Body of pancreas (tissue), 4 donors: ENCODE results near the gene CMTM7. TPM values are rescaled to one million over a fixed set of nuclear protein-coding genes. Genes with fewer than 3 reads are reported as not detected.

ENCODE experiments used
- ATAC-seq: fragments of 150-250 bp; one replicate; pipeline ENCODE4 v1.9.1; 2016
- DNase-seq, 4 donors: peaks; one replicate each; pipeline ENCODE4 v3.0.0-alpha.2; 2019
- H3K27ac ChIP-seq, 4 donors: fragments of 200-600 bp; sonication (generic); 1 replicate in 3 of 4; 2 replicates in 1 of 4; pipeline versions ENCODE4 v1.5.1 to v1.6.1; 2016 to 2019; ENCODE audit warnings: mild to moderate bottlenecking in 1 of 4, mixed read lengths in 1 of 4, moderate library complexity in 1 of 4
- H3K27me3 ChIP-seq, 2 donors: fragments of 200-600 bp; sonication (generic); one replicate each; pipeline ENCODE4 v1.6.0; 2016; ENCODE audit warnings: mild to moderate bottlenecking in 1 of 2
- H3K36me3 ChIP-seq, 2 donors: fragments of 200-600 bp; sonication (generic); replicated peaks in 1 of 2; 2 replicates each; pipeline ENCODE4 v1.5.1; 2016; ENCODE audit warnings: low read depth in 2 of 2; ENCODE audit not compliant: insufficient read depth in 1 of 2
- H3K4me1 ChIP-seq: fragments of 200-600 bp; sonication (generic); one replicate; pipeline ENCODE4 v1.6.0; 2016
- H3K4me3 ChIP-seq, 2 donors: fragments of 200-600 bp; sonication (generic); 1 replicate in 1 of 2; 2 replicates in 1 of 2; pipeline ENCODE4 v1.5.1; 2016 to 2019
- H3K9me3 ChIP-seq, 3 donors: fragments of 200-600 bp; sonication (generic); 1 replicate in 2 of 3; 2 replicates in 1 of 3; pipeline ENCODE4 v1.5.1; 2016
- POLR2A ChIP-seq, 3 donors: fragments of 450-650 bp; IDR thresholded peaks; one replicate each; pipeline ENCODE4 v1.6.1; 2016; ENCODE audit warnings: antibody characterized with exemption in 3 of 3, mild to moderate bottlenecking in 2 of 3
- WGBS, 2 donors: methylation state at CpG; one replicate each; pipeline ENCODE4 v1.1.5; 2017; 5-methylcytosine and 5-hydroxymethylcytosine counted together
- intact Hi-C: fragments of 100-400 bp; cut with DNase I; formaldehyde crosslinking; loops from one replicate; pipeline ENCODE4 v1.15.1; 2023
- total RNA-seq, 2 donors: library from RNA; depleted of rRNA; stranded (reverse); fragments of >200 nt; gene quantifications; one replicate each; pipeline ENCODE4 v1.1.0, GENCODE V29; 2016
- TF ChIP-seq, protein P1 (sequence below), 7 experiments: fragments of 450-650 bp in 4 of 7; fragments of 200-600 bp in 3 of 7; sonication (generic) in 3 of 7; IDR thresholded peaks; one replicate each; pipeline ENCODE4 v1.5.1; 2016 to 2019; ENCODE audit warnings: antibody characterized with exemption in 7 of 7

Gene CMTM7, protein sequence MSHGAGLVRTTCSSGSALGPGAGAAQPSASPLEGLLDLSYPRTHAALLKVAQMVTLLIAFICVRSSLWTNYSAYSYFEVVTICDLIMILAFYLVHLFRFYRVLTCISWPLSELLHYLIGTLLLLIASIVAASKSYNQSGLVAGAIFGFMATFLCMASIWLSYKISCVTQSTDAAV
- 10 to 100 TPM; 23.3 to 51.1 TPM for total RNA-seq

DNA sequence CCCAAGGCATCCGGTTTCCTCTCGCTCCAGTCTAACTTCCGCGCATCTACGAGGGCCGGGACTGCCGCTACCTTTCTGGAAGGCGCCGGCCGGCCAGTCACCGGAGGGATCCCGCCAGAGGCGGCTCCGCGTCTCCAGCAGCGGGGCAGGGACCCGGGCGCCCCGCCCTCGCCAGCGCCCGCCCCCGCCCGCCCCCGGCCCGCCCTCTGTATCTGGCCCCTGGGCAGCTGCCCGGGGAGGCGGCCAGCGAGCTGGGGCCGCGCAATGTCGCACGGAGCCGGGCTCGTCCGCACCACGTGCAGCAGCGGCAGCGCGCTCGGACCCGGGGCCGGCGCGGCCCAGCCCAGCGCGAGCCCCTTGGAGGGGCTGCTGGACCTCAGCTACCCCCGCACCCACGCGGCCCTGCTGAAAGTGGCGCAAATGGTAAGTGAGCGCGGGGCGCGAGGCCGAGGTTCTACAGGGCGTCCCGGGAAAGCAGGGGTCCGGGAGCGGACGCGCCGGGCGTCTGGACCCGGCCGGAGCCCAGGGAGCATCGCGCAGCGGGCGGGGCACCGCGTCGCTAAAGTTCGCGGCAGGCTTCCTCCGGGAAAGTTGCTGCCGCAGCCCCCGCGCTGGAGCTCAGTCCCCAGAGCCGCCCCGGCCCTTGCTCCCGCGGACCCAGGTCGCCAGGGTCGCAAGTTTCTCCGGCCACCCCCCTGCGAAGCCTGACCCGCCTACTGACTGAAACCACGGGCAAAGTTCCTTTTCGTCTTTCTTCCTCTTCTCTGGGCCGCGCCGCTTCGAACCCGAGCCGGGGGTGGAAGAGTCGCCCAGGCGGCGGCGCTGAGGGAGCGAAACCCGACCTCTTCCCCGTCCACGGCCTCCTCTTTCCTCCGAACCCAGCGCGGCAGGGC is at the start of gene CMTM7:
TSS of gene CMTM7 (plus strand) at position 211 of the 893 bp plus-strand sequence. CDS start at position 265, 54 bp downstream.
- H3K4me3 ChIP-seq, result peak within 1 kb of the TSS; percentile 33 to 40
- no peaks in the 10 kb centered on the region for H3K9me3 ChIP-seq
- peak; percentile 52 to 60 (median 56) for TF ChIP-seq POLR2A (IDR thresholded peaks at IDR 0.05)
- TF ChIP-seq, protein P1, sequence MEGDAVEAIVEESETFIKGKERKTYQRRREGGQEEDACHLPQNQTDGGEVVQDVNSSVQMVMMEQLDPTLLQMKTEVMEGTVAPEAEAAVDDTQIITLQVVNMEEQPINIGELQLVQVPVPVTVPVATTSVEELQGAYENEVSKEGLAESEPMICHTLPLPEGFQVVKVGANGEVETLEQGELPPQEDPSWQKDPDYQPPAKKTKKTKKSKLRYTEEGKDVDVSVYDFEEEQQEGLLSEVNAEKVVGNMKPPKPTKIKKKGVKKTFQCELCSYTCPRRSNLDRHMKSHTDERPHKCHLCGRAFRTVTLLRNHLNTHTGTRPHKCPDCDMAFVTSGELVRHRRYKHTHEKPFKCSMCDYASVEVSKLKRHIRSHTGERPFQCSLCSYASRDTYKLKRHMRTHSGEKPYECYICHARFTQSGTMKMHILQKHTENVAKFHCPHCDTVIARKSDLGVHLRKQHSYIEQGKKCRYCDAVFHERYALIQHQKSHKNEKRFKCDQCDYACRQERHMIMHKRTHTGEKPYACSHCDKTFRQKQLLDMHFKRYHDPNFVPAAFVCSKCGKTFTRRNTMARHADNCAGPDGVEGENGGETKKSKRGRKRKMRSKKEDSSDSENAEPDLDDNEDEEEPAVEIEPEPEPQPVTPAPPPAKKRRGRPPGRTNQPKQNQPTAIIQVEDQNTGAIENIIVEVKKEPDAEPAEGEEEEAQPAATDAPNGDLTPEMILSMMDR (IDR thresholded peaks at IDR 0.05), result no peak
- no peaks in the 10 kb centered on the region for H3K27me3 ChIP-seq
- ATAC-seq (peak; percentile 92), DNase-seq (peak; percentile 74 to 82 (median 79))
- WGBS, 2 donors, result 2 to 4% methylated on average over 9 to 71 of the region's 107 CpGs
- intact Hi-C loops, result no loop called here
- peaks cover 10% of the 10 kb centered on the region for H3K4me1 ChIP-seq
- H3K27ac ChIP-seq, result peak within 1 kb of the TSS; percentile 57 to 89 (median 80)
- H3K36me3 ChIP-seq, result no peaks in the 10 kb centered on the region

DNA sequence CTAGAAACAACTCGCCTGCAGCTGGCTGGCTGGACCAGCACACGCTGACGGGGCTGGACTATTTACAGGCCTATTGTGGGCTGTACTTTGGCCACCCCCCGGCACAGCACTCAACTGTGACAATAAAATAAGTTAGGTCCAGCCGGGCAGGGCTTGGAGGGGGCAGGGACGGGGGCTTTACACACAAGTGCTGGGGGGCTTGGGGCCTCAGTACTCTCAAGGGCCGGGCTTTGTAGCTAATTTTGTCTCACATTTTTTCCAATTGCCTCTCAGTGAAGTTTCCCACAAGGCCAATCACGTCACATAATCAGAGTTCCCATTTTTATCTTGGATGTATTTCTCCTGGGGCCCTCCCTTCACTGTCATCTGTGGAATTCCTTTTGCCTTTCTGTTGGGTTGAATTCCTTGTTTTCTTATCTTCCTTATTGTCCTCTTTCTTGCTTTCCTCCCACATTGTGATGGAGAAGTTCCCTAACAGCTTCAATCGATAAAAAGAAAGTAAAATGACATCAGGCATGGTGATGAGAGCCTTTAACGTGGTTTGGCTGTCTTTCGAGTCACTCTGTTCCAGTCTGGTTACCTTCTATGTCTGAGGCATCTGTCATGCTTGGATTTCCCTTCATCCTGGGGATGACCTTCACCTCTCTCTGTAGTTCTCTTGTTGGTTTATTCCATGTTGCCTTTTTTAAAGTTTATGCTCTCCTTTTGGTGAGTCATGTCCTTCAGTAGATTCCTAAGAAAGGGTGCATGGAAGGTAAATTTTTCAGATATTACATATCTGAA is 44.1 kb upstream of the CMTM7 start:
- ATAC-seq, result no peak
- 76% methylated on average over 11 of the region's 11 CpGs for WGBS, 2 donors
- Histone ChIP-seq H3K4me1 (peaks cover 3% of the 10 kb centered on the region), H3K36me3 (no peaks in the 10 kb centered on the region), H3K9me3 (no peaks in the 10 kb centered on the region), H3K4me3 (no peak overlapping the region), H3K27ac (no peak overlapping the region), H3K27me3 (no peaks in the 10 kb centered on the region)
- TF ChIP-seq POLR2A (IDR thresholded peaks at IDR 0.05), result no peak
- TF ChIP-seq, protein P1 (IDR thresholded peaks at IDR 0.05), result no peak
- intact Hi-C loops, result no loop called here
- no peak for DNase-seq

DNA sequence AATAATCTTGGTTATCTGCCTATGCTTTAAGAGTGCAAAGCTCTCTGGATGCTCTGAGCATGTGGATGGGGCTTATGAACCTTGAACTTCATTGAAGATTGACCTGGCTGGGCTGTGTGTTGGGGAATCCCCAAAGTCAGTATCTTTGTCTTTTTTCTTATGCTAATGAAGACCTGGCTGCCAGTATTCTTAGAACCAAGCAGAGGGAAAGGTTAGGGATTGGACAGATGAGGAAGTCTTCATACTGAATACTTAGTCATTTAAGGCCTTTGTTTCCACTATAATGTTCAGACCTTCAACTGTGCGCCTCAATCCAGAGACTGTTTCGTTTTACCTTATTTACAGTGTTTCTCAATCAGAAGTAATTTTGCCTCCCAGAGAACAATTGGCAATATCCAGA is 42.5 kb upstream of the CMTM7 start:
- Histone ChIP-seq H3K27me3 (no peaks in the 10 kb centered on the region), H3K36me3 (no peaks in the 10 kb centered on the region), H3K9me3 (no peaks in the 10 kb centered on the region), H3K4me1 (peaks cover 8% of the 10 kb centered on the region), H3K27ac (no peak overlapping the region), H3K4me3 (no peak overlapping the region)
- 83 to 94% methylated on average over 2 of the region's 2 CpGs for WGBS, 2 donors
- DNase-seq (no peak), ATAC-seq (no peak)
- TF ChIP-seq, protein P1 (IDR thresholded peaks at IDR 0.05), result no peak
- no peak for TF ChIP-seq POLR2A (IDR thresholded peaks at IDR 0.05)
- intact Hi-C loops, result no loop called here

DNA sequence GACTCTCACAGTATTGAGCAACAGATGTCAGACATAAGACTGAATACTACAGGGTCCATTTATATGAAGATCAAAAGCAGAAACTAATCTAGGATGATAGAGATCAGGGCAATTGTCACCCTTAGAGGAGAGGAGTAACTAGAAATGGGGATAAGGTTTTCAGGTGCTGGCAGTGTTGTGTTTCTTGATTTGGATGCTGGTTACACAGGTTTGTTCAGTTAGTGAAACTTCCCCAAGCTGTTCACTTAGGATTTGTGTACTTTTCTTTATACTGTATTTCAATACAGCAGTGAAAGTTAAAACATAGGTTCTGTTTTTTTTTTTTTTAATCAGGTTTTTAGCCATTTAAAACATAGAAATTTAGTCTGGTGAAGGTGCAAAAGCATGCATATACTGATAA is 39.1 kb upstream of the CMTM7 start:
- Histone ChIP-seq H3K36me3 (no peaks in the 10 kb centered on the region), H3K4me3 (no peak overlapping the region), H3K27me3 (no peaks in the 10 kb centered on the region), H3K27ac (no peak overlapping the region), H3K9me3 (no peaks in the 10 kb centered on the region), H3K4me1 (peaks cover 28% of the 10 kb centered on the region)
- ATAC-seq (no peak), DNase-seq (no peak)
- TF ChIP-seq POLR2A (IDR thresholded peaks at IDR 0.05), result no peak
- TF ChIP-seq, protein P1 (IDR thresholded peaks at IDR 0.05), result no peak
- intact Hi-C loops, result no loop called here
